Measurements from ENCODE around the gene SDS.

- TF ChIP-seq GATA2 (IDR thresholded peaks at IDR 0.05; ENCODE audit: low read depth, low read length) (no peak), GATA3 (IDR thresholded peaks at IDR 0.05; ENCODE audit: low read depth, low read length) (no peak)
These were observed 28.8 kb downstream of the SDS start for GRCh38 chr12:113374823-113375428.

Data from SH-SY5Y (cell line).